ENCODE results near the gene PLCXD1. TPM values are rescaled to one million over a fixed set of nuclear protein-coding genes. Genes with fewer than 3 reads are reported as not detected.

PLCXD1 gene
- total RNA-seq, 1 experiment from 2014 or later: 60.9 TPM

GRCh38 chrX:341541-342101, 60.4 kb downstream of the PLCXD1 start:
- POLR2A ChIA-PET (ENCODE audit: low non-redundant PET): no interaction called here
- Histone ChIP-seq H3K27me3 (replicated peaks; ENCODE audit: insufficient read depth, low read depth, low read length, poor library complexity) (no peaks in the 10 kb centered on the region), H3K36me3 (ENCODE audit: insufficient read depth, low read length, poor library complexity, severe bottlenecking) (no peaks in the 10 kb centered on the region), H3K4me1 (ENCODE audit: insufficient read depth, low read length, poor library complexity, severe bottlenecking) (no peaks in the 10 kb centered on the region), H3K4me3 (ENCODE audit: low read depth, low read length, poor library complexity, severe bottlenecking) (no peak overlapping the region), H3K9me3 (ENCODE audit: low read depth, low read length, poor library complexity, severe bottlenecking) (no peaks in the 10 kb centered on the region), H3K27ac (ENCODE audit: low read depth, low read length, poor library complexity, severe bottlenecking) (no peak overlapping the region)
- intact Hi-C loops (cut with micrococcal nuclease; ENCODE audit: unreplicated experiment): no loop called here
- TF ChIP-seq CTCF (conservative IDR thresholded peaks at IDR 0.05; ENCODE audit: low read depth, low read length) (no peak), EZH2 (IDR thresholded peaks at IDR 0.05; ENCODE audit: borderline replicate concordance, low read depth, low read length, poor library complexity, severe bottlenecking) (no peak)
- DNase-seq (ENCODE audit: low spot score): no peak
- CTCF ChIA-PET: no interaction called here
- no TSS peak for BruUV-seq (replicated peaks)

- no peak overlapping the region for H3K4me3 ChIP-seq (ENCODE audit: low read depth, low read length, poor library complexity, severe bottlenecking)
- intact Hi-C loops (cut with micrococcal nuclease; ENCODE audit: unreplicated experiment): no loop called here
- ChIA-PET CTCF (no interaction called here), POLR2A (ENCODE audit: low non-redundant PET) (no interaction called here)
- TF ChIP-seq CTCF (conservative IDR thresholded peaks at IDR 0.05; ENCODE audit: low read depth, low read length) (no peak), EZH2 (IDR thresholded peaks at IDR 0.05; ENCODE audit: borderline replicate concordance, low read depth, low read length, poor library complexity, severe bottlenecking) (no peak)
- no TSS peak for BruUV-seq (replicated peaks)
- no peaks in the 10 kb centered on the region for H3K27me3 ChIP-seq (replicated peaks; ENCODE audit: insufficient read depth, low read depth, low read length, poor library complexity)
- H3K9me3 ChIP-seq (ENCODE audit: low read depth, low read length, poor library complexity, severe bottlenecking): no peaks in the 10 kb centered on the region
- no peak for DNase-seq (ENCODE audit: low spot score)
- no peak overlapping the region for H3K27ac ChIP-seq (ENCODE audit: low read depth, low read length, poor library complexity, severe bottlenecking)
- H3K4me1 ChIP-seq (ENCODE audit: insufficient read depth, low read length, poor library complexity, severe bottlenecking): no peaks in the 10 kb centered on the region
- H3K36me3 ChIP-seq (ENCODE audit: insufficient read depth, low read length, poor library complexity, severe bottlenecking): no peaks in the 10 kb centered on the region
Observed at GRCh38 chrX:344371-344901, 63.3 kb downstream of the PLCXD1 start.

- intact Hi-C loops (cut with micrococcal nuclease; ENCODE audit: unreplicated experiment): no loop called here
- Histone ChIP-seq H3K9me3 (ENCODE audit: low read depth, low read length, poor library complexity, severe bottlenecking) (no peaks in the 10 kb centered on the region), H3K27me3 (replicated peaks; ENCODE audit: insufficient read depth, low read depth, low read length, poor library complexity) (no peaks in the 10 kb centered on the region), H3K36me3 (ENCODE audit: insufficient read depth, low read length, poor library complexity, severe bottlenecking) (no peaks in the 10 kb centered on the region), H3K27ac (ENCODE audit: low read depth, low read length, poor library complexity, severe bottlenecking) (no peak overlapping the region), H3K4me3 (ENCODE audit: low read depth, low read length, poor library complexity, severe bottlenecking) (no peak overlapping the region), H3K4me1 (ENCODE audit: insufficient read depth, low read length, poor library complexity, severe bottlenecking) (no peaks in the 10 kb centered on the region)
- no TSS peak for BruUV-seq (replicated peaks)
- CTCF ChIA-PET: no interaction called here
- TF ChIP-seq CTCF (conservative IDR thresholded peaks at IDR 0.05; ENCODE audit: low read depth, low read length): no peak
- no peak for TF ChIP-seq EZH2 (IDR thresholded peaks at IDR 0.05; ENCODE audit: borderline replicate concordance, low read depth, low read length, poor library complexity, severe bottlenecking)
- DNase-seq (ENCODE audit: low spot score): no peak
- POLR2A ChIA-PET (ENCODE audit: low non-redundant PET): no interaction called here
Observed at GRCh38 chrX:345020-345925, 64.1 kb downstream of the PLCXD1 start.
